B cell (primary cell): ENCODE data around the gene VIL1.

Experiments
- EZH2 ChIP-seq: IDR thresholded peaks from 2 replicates; pipeline ENCODE4 v1.6.1; 2012; ENCODE audit warnings: borderline replicate concordance, low read depth, mild to moderate bottlenecking, moderate library complexity, low read length; ENCODE audit not compliant: insufficient read depth, poor library complexity, severe bottlenecking
- TF ChIP-seq, protein P1 (sequence below): fragments of 200-600 bp; IDR thresholded peaks from one replicate; pipeline ENCODE4 v1.8.0; 2022; ENCODE audit warnings: antibody characterized with exemption, mild to moderate bottlenecking

DNA sequence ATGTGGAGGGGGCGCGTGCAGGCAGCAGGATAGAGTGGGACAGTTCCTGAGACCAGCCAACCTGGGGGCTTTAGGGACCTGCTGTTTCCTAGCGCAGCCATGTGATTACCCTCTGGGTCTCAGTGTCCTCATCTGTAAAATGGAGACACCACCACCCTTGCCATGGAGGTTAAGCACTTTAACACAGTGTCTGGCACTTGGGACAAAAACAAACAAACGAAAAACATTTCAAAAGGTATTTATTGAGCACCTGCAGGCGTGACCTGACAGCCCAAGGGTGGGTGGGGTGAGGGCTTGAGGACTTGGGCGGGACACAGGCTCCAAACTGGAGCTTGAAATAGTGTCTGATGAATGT is 23.9 kb upstream of the VIL1 start:
- TF ChIP-seq, protein P1, sequence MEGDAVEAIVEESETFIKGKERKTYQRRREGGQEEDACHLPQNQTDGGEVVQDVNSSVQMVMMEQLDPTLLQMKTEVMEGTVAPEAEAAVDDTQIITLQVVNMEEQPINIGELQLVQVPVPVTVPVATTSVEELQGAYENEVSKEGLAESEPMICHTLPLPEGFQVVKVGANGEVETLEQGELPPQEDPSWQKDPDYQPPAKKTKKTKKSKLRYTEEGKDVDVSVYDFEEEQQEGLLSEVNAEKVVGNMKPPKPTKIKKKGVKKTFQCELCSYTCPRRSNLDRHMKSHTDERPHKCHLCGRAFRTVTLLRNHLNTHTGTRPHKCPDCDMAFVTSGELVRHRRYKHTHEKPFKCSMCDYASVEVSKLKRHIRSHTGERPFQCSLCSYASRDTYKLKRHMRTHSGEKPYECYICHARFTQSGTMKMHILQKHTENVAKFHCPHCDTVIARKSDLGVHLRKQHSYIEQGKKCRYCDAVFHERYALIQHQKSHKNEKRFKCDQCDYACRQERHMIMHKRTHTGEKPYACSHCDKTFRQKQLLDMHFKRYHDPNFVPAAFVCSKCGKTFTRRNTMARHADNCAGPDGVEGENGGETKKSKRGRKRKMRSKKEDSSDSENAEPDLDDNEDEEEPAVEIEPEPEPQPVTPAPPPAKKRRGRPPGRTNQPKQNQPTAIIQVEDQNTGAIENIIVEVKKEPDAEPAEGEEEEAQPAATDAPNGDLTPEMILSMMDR: no peak
- TF ChIP-seq EZH2: no peak
